ENCODE measurements around the gene CHD6. TPM values are rescaled to one million over a fixed set of nuclear protein-coding genes. Genes with fewer than 3 reads are reported as not detected.

The CHD6 gene
- total and polyA plus RNA-seq, 2 experiments from 2014 or later = 41.0 to 158 TPM

DNA sequence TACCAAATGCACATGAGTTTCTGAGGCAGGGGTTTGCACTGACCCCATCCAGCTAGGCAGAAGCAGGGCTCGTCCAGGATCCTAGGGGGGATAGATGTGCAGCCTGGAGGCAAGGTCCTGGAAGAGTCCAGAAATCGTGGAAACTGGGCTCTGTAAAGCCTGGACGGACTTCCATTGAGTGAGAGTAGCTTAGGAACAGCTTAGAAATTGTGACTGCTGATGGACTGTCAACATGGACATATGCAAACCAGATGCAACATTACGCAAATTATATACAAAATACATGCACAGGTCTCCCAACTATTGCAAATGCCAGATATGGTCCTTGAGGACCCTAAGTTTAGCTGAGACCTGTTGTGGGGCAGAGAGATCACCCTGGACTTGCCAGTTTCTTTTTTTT is 246.8 kb downstream of the CHD6 start:
- H3K27me3 Mint-ChIP-seq (ENCODE audit: insufficient read depth, low read depth, poor library complexity) = peaks cover 30% of the 10 kb centered on the region
- peaks cover 16% of the 10 kb centered on the region for H3K36me3 Mint-ChIP-seq (ENCODE audit: low read depth)
- no peaks in the 10 kb centered on the region for H4K20me1 ChIP-seq (replicated peaks; ENCODE audit: insufficient read depth)
- no peak overlapping the region for H3K27ac Mint-ChIP-seq
- ATAC-seq (no peak), DNase-seq (ENCODE audit: low spot score) (peak; percentile 21)
- H3K36me3 ChIP-seq (ENCODE audit: insufficient read depth) = no peaks in the 10 kb centered on the region
- H3K9me3 Mint-ChIP-seq = peaks cover 25% of the 10 kb centered on the region
- H3F3A ChIP-seq (replicated peaks; ENCODE audit: low read depth) = peaks cover 7% of the 10 kb centered on the region; the same call in 1 of the 2 replicates
- no peak overlapping the region for H3K4me3 Mint-ChIP-seq
- no peak for TF ChIP-seq STAT1 (IDR thresholded peaks at IDR 0.05; ENCODE audit: unreplicated experiment)
- TF ChIP-seq, protein P1, sequence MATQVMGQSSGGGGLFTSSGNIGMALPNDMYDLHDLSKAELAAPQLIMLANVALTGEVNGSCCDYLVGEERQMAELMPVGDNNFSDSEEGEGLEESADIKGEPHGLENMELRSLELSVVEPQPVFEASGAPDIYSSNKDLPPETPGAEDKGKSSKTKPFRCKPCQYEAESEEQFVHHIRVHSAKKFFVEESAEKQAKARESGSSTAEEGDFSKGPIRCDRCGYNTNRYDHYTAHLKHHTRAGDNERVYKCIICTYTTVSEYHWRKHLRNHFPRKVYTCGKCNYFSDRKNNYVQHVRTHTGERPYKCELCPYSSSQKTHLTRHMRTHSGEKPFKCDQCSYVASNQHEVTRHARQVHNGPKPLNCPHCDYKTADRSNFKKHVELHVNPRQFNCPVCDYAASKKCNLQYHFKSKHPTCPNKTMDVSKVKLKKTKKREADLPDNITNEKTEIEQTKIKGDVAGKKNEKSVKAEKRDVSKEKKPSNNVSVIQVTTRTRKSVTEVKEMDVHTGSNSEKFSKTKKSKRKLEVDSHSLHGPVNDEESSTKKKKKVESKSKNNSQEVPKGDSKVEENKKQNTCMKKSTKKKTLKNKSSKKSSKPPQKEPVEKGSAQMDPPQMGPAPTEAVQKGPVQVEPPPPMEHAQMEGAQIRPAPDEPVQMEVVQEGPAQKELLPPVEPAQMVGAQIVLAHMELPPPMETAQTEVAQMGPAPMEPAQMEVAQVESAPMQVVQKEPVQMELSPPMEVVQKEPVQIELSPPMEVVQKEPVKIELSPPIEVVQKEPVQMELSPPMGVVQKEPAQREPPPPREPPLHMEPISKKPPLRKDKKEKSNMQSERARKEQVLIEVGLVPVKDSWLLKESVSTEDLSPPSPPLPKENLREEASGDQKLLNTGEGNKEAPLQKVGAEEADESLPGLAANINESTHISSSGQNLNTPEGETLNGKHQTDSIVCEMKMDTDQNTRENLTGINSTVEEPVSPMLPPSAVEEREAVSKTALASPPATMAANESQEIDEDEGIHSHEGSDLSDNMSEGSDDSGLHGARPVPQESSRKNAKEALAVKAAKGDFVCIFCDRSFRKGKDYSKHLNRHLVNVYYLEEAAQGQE (IDR thresholded peaks at IDR 0.05; ENCODE audit: unreplicated experiment) = no peak
- no peak for TF ChIP-seq JUNB (IDR thresholded peaks at IDR 0.05; ENCODE audit: unreplicated experiment)
- no peak overlapping the region for H2AFZ ChIP-seq
- no peak overlapping the region for H3K4me3 ChIP-seq
- H3K9me2 ChIP-seq (ENCODE audit: insufficient read depth) = no peaks in the 10 kb centered on the region
- no peaks in the 10 kb centered on the region for H3K79me2 ChIP-seq (replicated peaks; ENCODE audit: insufficient read depth)
- H3K4me1 Mint-ChIP-seq = peaks cover 10% of the 10 kb centered on the region
- H3K27ac ChIP-seq (ENCODE audit: low read depth) = no peak overlapping the region
- H3K27me3 ChIP-seq (ENCODE audit: insufficient read depth) = peaks cover 34% of the 10 kb centered on the region
- H3K4me1 ChIP-seq (ENCODE audit: insufficient read depth) = peaks cover 5% of the 10 kb centered on the region; the same call in 1 of the 2 replicates
- no peak overlapping the region for H3K4me2 ChIP-seq

DNA sequence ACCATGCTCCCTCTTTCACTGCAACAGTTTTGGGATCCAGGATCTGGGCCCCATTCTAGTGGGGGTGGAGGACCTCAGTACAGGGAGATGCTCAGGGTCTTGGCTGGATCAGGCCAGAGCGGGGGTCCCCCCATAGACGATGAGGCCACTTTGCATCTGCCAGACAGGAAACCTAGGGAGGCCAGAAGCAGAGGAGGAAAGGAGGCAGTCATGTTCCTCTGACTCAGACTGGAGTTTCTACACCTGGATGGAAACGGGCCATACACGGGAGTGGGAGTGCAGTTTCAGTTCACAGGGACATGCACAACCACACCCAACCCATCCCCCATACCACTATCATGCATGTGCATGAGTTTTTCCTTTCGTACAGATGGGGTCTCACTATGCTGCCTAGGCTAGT is 248.0 kb downstream of the CHD6 start:
- Histone ChIP-seq H3K4me2 (no peak overlapping the region), H3K36me3 (ENCODE audit: insufficient read depth) (no peaks in the 10 kb centered on the region), H3K27me3 (ENCODE audit: insufficient read depth) (peaks cover 45% of the 10 kb centered on the region), H3K4me1 (ENCODE audit: insufficient read depth) (peaks cover 5% of the 10 kb centered on the region; the same call in 1 of the 2 replicates), H2AFZ (no peak overlapping the region), H3K79me2 (replicated peaks; ENCODE audit: insufficient read depth) (no peaks in the 10 kb centered on the region), H4K20me1 (replicated peaks; ENCODE audit: insufficient read depth) (no peaks in the 10 kb centered on the region), H3K9me2 (ENCODE audit: insufficient read depth) (no peaks in the 10 kb centered on the region), H3F3A (replicated peaks; ENCODE audit: low read depth) (peaks cover 7% of the 10 kb centered on the region; the same call in 1 of the 2 replicates), H3K27ac (ENCODE audit: low read depth) (no peak overlapping the region), H3K4me3 (no peak overlapping the region)
- Mint-ChIP-seq H3K9me3 (peaks cover 25% of the 10 kb centered on the region), H3K36me3 (ENCODE audit: low read depth) (peaks cover 16% of the 10 kb centered on the region), H3K4me3 (no peak overlapping the region), H3K4me1 (peaks cover 11% of the 10 kb centered on the region), H3K27ac (no peak overlapping the region), H3K27me3 (ENCODE audit: insufficient read depth, low read depth, poor library complexity) (peaks cover 36% of the 10 kb centered on the region)
- no peak for ATAC-seq
- DNase-seq (ENCODE audit: low spot score) = no peak
- TF ChIP-seq ZNF114 (CRISPR knock-in tag; IDR thresholded peaks at IDR 0.05) (no peak), POLR2AphosphoS5 (IDR thresholded peaks at IDR 0.05; ENCODE audit: low read depth) (no peak), JUNB (IDR thresholded peaks at IDR 0.05; ENCODE audit: unreplicated experiment) (no peak), ZNF331 (CRISPR knock-in tag; IDR thresholded peaks at IDR 0.05; ENCODE audit: low read depth) (no peak), CREB1 (CRISPR knock-in tag; IDR thresholded peaks at IDR 0.05; ENCODE audit: low read depth) (no peak), STAT1 (IDR thresholded peaks at IDR 0.05; ENCODE audit: unreplicated experiment) (no peak), EZH2 (IDR thresholded peaks at IDR 0.05; ENCODE audit: low read depth, unreplicated experiment) (no peak), EZH2phosphoT487 (IDR thresholded peaks at IDR 0.05; ENCODE audit: unreplicated experiment) (no peak)
- TF ChIP-seq, protein P2, sequence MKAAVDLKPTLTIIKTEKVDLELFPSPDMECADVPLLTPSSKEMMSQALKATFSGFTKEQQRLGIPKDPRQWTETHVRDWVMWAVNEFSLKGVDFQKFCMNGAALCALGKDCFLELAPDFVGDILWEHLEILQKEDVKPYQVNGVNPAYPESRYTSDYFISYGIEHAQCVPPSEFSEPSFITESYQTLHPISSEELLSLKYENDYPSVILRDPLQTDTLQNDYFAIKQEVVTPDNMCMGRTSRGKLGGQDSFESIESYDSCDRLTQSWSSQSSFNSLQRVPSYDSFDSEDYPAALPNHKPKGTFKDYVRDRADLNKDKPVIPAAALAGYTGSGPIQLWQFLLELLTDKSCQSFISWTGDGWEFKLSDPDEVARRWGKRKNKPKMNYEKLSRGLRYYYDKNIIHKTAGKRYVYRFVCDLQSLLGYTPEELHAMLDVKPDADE (IDR thresholded peaks at IDR 0.05) = no peak
- TF ChIP-seq, protein P1 (IDR thresholded peaks at IDR 0.05; ENCODE audit: unreplicated experiment) = no peak
